WTC11 (cell line): ENCODE results near the gene TRIM26. TPM values are rescaled to one million over a fixed set of nuclear protein-coding genes. Genes with fewer than 3 reads are reported as not detected.

Source experiments
- ATAC-seq: fragments of 200-7000 bp; cut with Tn5 transposase; 2 replicates; pipeline ENCODE4 v1.10.0; 2021; ENCODE audit warnings: mild to moderate bottlenecking, moderate library complexity
- CTCF ChIA-PET: fragments of 300-600 bp; sonication (Branson Sonifier 250); formaldehyde crosslinking; loops from one replicate; lab custom pipeline; 2021; ENCODE audit warnings: antibody characterized with exemption; lab: Charles Lee
- POLR2A ChIA-PET: fragments of 350-600 bp; sonication (Branson Sonifier 250); formaldehyde crosslinking; loops from one replicate; lab custom pipeline; 2021; ENCODE audit warnings: antibody characterized with exemption; lab: Charles Lee
- DNase-seq: peaks from one replicate; pipeline ENCODE4 v3.0.0; 2021; ENCODE audit warnings: low spot score
- H3K27ac Mint-ChIP-seq: 2 replicates; pipeline ENCODE4 v1.8.0; 2021; ENCODE audit warnings: mixed read lengths
- H3K27me3 Mint-ChIP-seq: 2 replicates; pipeline ENCODE4 v1.8.0; 2021; ENCODE audit warnings: low read depth, mild to moderate bottlenecking, moderate library complexity, mixed read lengths
- H3K36me3 Mint-ChIP-seq: 2 replicates; pipeline ENCODE4 v1.8.0; 2021; ENCODE audit warnings: mixed read lengths
- H3K4me1 Mint-ChIP-seq: 2 replicates; pipeline ENCODE4 v1.8.0; 2022; ENCODE audit warnings: mixed read lengths
- H3K4me3 Mint-ChIP-seq: 2 replicates; pipeline ENCODE4 v1.8.0; 2021; ENCODE audit warnings: mild to moderate bottlenecking, moderate library complexity, mixed read lengths
- H3K9me3 Mint-ChIP-seq: 2 replicates; pipeline ENCODE4 v1.8.0; 2021; ENCODE audit warnings: mixed read lengths
- ATF1 ChIP-seq: sonication (generic); formaldehyde crosslinking; IDR thresholded peaks from 2 replicates; pipeline ENCODE4 v1.8.1; 2023; ENCODE audit warnings: mild to moderate bottlenecking, moderate library complexity, missing genetic modification reagents
- ATF3 ChIP-seq: sonication (generic); formaldehyde crosslinking; conservative IDR thresholded peaks from 2 replicates; pipeline ENCODE4 v1.8.1; 2022; ENCODE audit warnings: mild to moderate bottlenecking, missing genetic modification reagents
- ELF4 ChIP-seq: sonication (generic); formaldehyde crosslinking; IDR thresholded peaks from 2 replicates; pipeline ENCODE4 v1.8.1; 2022; ENCODE audit warnings: low read depth, mild to moderate bottlenecking, moderate library complexity, missing genetic modification reagents
- ERG ChIP-seq: fragments of 250-450 bp; sonication (Bioruptor Pico); IDR thresholded peaks from 2 replicates; pipeline ENCODE4 v1.8.0; 2021; ENCODE audit warnings: mild to moderate bottlenecking
- ETV6 ChIP-seq: sonication (generic); formaldehyde crosslinking; IDR thresholded peaks from 2 replicates; pipeline ENCODE4 v1.8.1; 2022; ENCODE audit warnings: mild to moderate bottlenecking, missing genetic modification reagents
- JAZF1 ChIP-seq: fragments of 250-450 bp; sonication (Bioruptor Pico); IDR thresholded peaks from 2 replicates; pipeline ENCODE4 v1.9.0; 2021; ENCODE audit warnings: moderate library complexity, mild to moderate bottlenecking, inconsistent platforms
- KAT7 ChIP-seq: sonication (generic); formaldehyde crosslinking; IDR thresholded peaks from 2 replicates; pipeline ENCODE4 v1.8.1; 2023; ENCODE audit warnings: missing genetic modification reagents, mild to moderate bottlenecking, borderline replicate concordance
- MLX ChIP-seq: sonication (generic); formaldehyde crosslinking; IDR thresholded peaks from 2 replicates; pipeline ENCODE4 v1.8.1; 2023; ENCODE audit warnings: mild to moderate bottlenecking, missing genetic modification reagents, moderate library complexity
- MXD4 ChIP-seq: fragments of 250-450 bp; sonication (Bioruptor Pico); IDR thresholded peaks from 2 replicates; pipeline ENCODE4 v1.8.0; 2021; ENCODE audit warnings: mild to moderate bottlenecking, moderate library complexity, borderline replicate concordance
- NFE2L1 ChIP-seq: sonication (generic); formaldehyde crosslinking; IDR thresholded peaks from 2 replicates; pipeline ENCODE4 v1.8.1; 2023; ENCODE audit warnings: missing genetic modification reagents
- NR3C1 ChIP-seq: sonication (generic); formaldehyde crosslinking; conservative IDR thresholded peaks from 2 replicates; pipeline ENCODE4 v1.8.1; 2023; ENCODE audit warnings: low read depth, mild to moderate bottlenecking, missing genetic modification reagents
- PRRX2 ChIP-seq: fragments of 250-450 bp; sonication (Bioruptor Pico); IDR thresholded peaks from 2 replicates; pipeline ENCODE4 v1.8.0; 2021; ENCODE audit warnings: mild to moderate bottlenecking
- RELA ChIP-seq: sonication (generic); formaldehyde crosslinking; IDR thresholded peaks from 2 replicates; pipeline ENCODE4 v1.8.1; 2022; ENCODE audit warnings: missing genetic modification reagents, mild to moderate bottlenecking, borderline replicate concordance
- STAT6 ChIP-seq: sonication (generic); formaldehyde crosslinking; conservative IDR thresholded peaks from 2 replicates; pipeline ENCODE4 v1.8.1; 2023; ENCODE audit warnings: mild to moderate bottlenecking, low read depth, missing genetic modification reagents, moderate library complexity
- USF1 ChIP-seq: sonication (generic); formaldehyde crosslinking; IDR thresholded peaks from 2 replicates; pipeline ENCODE4 v1.8.0; 2022; ENCODE audit warnings: mild to moderate bottlenecking, missing genetic modification reagents
- ZBTB21 ChIP-seq: sonication (generic); formaldehyde crosslinking; IDR thresholded peaks from 2 replicates; pipeline ENCODE4 v1.8.1; 2023; ENCODE audit warnings: mild to moderate bottlenecking, missing genetic modification reagents, borderline replicate concordance
- ZNF138 ChIP-seq: sonication (generic); formaldehyde crosslinking; conservative IDR thresholded peaks from 2 replicates; pipeline ENCODE4 v1.8.1; 2022; ENCODE audit warnings: mild to moderate bottlenecking, moderate library complexity, missing genetic modification reagents
- ZNF281 ChIP-seq: sonication (generic); formaldehyde crosslinking; IDR thresholded peaks from 2 replicates; pipeline ENCODE4 v1.8.0; 2023; ENCODE audit warnings: mild to moderate bottlenecking, missing genetic modification reagents
- ZNF423 ChIP-seq: fragments of 250-450 bp; sonication (Bioruptor Pico); IDR thresholded peaks from 2 replicates; pipeline ENCODE4 v2.1.2; 2022; ENCODE audit warnings: mild to moderate bottlenecking, moderate library complexity
- ZNF532 ChIP-seq: fragments of 250-450 bp; sonication (Bioruptor Pico); IDR thresholded peaks from 2 replicates; pipeline ENCODE4 v1.9.0; 2021; ENCODE audit warnings: mild to moderate bottlenecking, borderline replicate concordance
- ZNF671 ChIP-seq: fragments of 250-450 bp; sonication (Bioruptor Pico); IDR thresholded peaks from 2 replicates; pipeline ENCODE4 v1.8.0; 2021; ENCODE audit warnings: mild to moderate bottlenecking
- total RNA-seq: library from RNA; stranded (reverse); gene quantifications from 3 replicates; pipeline ENCODE4 v1.2.3, GENCODE V29; 2021

TRIM26 gene
- total RNA-seq, 1 experiment from 2014 or later = 27.7 TPM

- Mint-ChIP-seq H3K27me3 (peaks cover 37% of the 10 kb centered on the region), H3K27ac (no peak overlapping the region), H3K9me3 (peaks cover 7% of the 10 kb centered on the region), H3K4me1 (no peaks in the 10 kb centered on the region), H3K4me3 (no peak overlapping the region), H3K36me3 (no peaks in the 10 kb centered on the region)
- DNase-seq (no peak), ATAC-seq (no peak)
- POLR2A ChIA-PET = no interaction called here
- CTCF ChIA-PET = interaction anchor here (0.7 to 1.7 kb wide), 2 partner anchors 16 to 190 kb away, joined by 4 to 8 read pairs; no protein-coding TSS in a partner anchor
- TF ChIP-seq RELA (CRISPR knock-in tag) = no peak
- TF ChIP-seq ATF3 (CRISPR knock-in tag) = no peak
- no peak for TF ChIP-seq ETV6 (CRISPR knock-in tag)
- TF ChIP-seq NFE2L1 = no peak
- TF ChIP-seq ZNF671 (CRISPR knock-in tag) = no peak
- no peak for TF ChIP-seq PRRX2 (CRISPR knock-in tag)
- TF ChIP-seq ZNF532 (CRISPR knock-in tag) = no peak
- no peak for TF ChIP-seq NR3C1
- TF ChIP-seq ELF4 (CRISPR knock-in tag) = no peak
- no peak for TF ChIP-seq ZBTB21 (CRISPR knock-in tag)
- no peak for TF ChIP-seq ZNF138
- no peak for TF ChIP-seq MLX
- TF ChIP-seq STAT6 = no peak
- TF ChIP-seq ZNF423 (CRISPR knock-in tag) = no peak
- TF ChIP-seq USF1 (CRISPR knock-in tag) = no peak
- no peak for TF ChIP-seq ATF1 (CRISPR knock-in tag)
Measured at GRCh38 chr6:30234356-30234755, 21.1 kb upstream of the TRIM26 start.

- Mint-ChIP-seq H3K9me3 (peaks cover 7% of the 10 kb centered on the region), H3K4me1 (no peaks in the 10 kb centered on the region), H3K27me3 (peaks cover 43% of the 10 kb centered on the region), H3K27ac (no peak overlapping the region), H3K36me3 (no peaks in the 10 kb centered on the region), H3K4me3 (no peak overlapping the region)
- ATAC-seq (no peak), DNase-seq (no peak)
- POLR2A ChIA-PET = no interaction called here
- CTCF ChIA-PET = interaction anchor here (1.9 to 2.1 kb wide), 2 partner anchors 12 to 167 kb away, joined by 5 read pairs; no protein-coding TSS in a partner anchor
- no peak for TF ChIP-seq ZNF281
- TF ChIP-seq JAZF1 (CRISPR knock-in tag) = no peak
- no peak for TF ChIP-seq KAT7 (CRISPR knock-in tag)
- TF ChIP-seq STAT6 = no peak
- TF ChIP-seq ERG (CRISPR knock-in tag) = no peak
- TF ChIP-seq MXD4 (CRISPR knock-in tag) = no peak
Measured at GRCh38 chr6:30231067-30231466, 17.9 kb upstream of the TRIM26 start.
